Central memory CD8-positive, alpha-beta T cell (primary cell): ENCODE results near the gene CD22.
A peak's percentile ranks its signal among the peaks of the same experiment; 100 is the strongest.
"Not testable (repeated sequence)": the region's sequence is repeated elsewhere in the genome, so short reads cannot be mapped to it uniquely, and the experiment has no call there.

Experiments used
- ATAC-seq: fragments of 150-1000 bp; cut with Tn5 transposase; replicated peaks from 2 replicates; pipeline ENCODE4 v1.10.0; 2022; ENCODE audit warnings: mild to moderate bottlenecking, moderate FRiP score, moderate number of reproducible peaks; ENCODE audit not compliant: poor library complexity, severe bottlenecking; ENCODE audit errors: extremely low read depth
- DNase-seq, 2 donors: peaks; one replicate each; pipeline ENCODE4 v3.0.0; 2021; ENCODE audit warnings: low spot score in 2 of 2
- H3K27ac Mint-ChIP-seq: one replicate; pipeline ENCODE4 v1.8.0; 2022; ENCODE audit warnings: low read depth, mild to moderate bottlenecking, moderate library complexity, mixed read lengths
- H3K27me3 Mint-ChIP-seq: one replicate; pipeline ENCODE4 v1.8.0; 2022; ENCODE audit warnings: mixed read lengths
- H3K36me3 Mint-ChIP-seq: one replicate; pipeline ENCODE4 v1.8.0; 2022; ENCODE audit warnings: mild to moderate bottlenecking, moderate library complexity, mixed read lengths; ENCODE audit not compliant: insufficient read depth
- H3K4me1 Mint-ChIP-seq: one replicate; pipeline ENCODE4 v1.8.0; 2022; ENCODE audit warnings: mixed read lengths
- H3K4me3 Mint-ChIP-seq: one replicate; pipeline ENCODE4 v1.8.0; 2022; ENCODE audit warnings: mild to moderate bottlenecking, moderate library complexity, mixed read lengths
- H3K9me3 Mint-ChIP-seq: one replicate; pipeline ENCODE4 v1.8.0; 2022; ENCODE audit warnings: mixed read lengths

Gene CD22

DNA sequence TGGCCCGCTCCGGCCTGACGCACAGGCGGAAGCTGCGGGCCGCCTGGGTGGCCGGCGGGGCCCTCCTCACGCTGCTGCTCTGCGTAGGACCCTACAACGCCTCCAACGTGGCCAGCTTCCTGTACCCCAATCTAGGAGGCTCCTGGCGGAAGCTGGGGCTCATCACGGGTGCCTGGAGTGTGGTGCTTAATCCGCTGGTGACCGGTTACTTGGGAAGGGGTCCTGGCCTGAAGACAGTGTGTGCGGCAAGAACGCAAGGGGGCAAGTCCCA is 23.1 kb downstream of the CD22 start:
- no peak overlapping the region for H3K27ac Mint-ChIP-seq
- no peaks in the 10 kb centered on the region for H3K9me3 Mint-ChIP-seq
- H3K36me3 Mint-ChIP-seq: peaks cover 2% of the 10 kb centered on the region
- DNase-seq: no peak
- H3K4me3 Mint-ChIP-seq: no peak overlapping the region
- peaks cover 17% of the 10 kb centered on the region for H3K4me1 Mint-ChIP-seq
- no peak for ATAC-seq
- H3K27me3 Mint-ChIP-seq: peaks cover 12% of the 10 kb centered on the region

DNA sequence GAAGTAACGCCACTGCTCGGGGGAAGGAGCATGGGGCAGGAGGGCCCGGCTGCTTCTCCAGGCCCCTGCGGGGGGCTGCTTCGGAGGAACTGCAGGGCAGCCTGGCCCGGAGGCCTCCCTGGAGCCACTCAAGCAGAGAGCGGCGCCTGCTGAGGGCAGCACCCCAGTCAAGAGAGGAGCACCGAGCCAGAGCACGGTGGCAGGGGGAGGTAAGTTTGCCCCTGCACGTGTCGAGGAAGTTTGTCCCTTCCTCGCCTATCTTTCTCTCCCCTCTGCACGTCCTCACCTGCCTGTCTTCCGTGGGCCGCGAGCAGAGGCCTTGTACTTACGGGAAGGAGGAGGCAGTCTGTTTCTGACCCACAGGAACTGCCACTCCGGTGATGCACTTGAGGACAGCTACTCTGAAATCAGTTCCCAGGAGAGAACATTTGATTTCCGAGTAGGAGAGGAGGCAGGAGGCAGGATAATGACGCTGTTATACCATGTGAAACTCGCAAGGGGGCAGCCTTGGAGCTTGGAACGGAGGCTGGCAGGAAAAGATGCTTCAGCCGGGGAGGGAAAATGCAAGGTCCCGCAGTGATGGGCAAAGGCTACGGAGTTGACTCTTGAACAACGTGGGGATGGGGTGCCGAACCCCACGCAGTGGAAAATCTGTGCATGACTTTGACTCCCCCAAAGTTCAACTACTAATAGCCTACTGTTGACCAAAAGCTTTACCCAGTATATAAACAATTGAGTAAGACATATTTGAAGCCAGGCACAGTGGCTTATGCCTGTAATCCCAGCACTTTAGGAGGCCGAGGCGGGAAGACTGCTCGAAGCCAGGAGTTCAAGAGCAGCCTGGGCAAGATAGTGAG is 23.7 kb downstream of the CD22 start:
- DNase-seq: peak; percentile 53 to 55
- ATAC-seq: peak; percentile 49
- peaks cover 11% of the 10 kb centered on the region for H3K4me1 Mint-ChIP-seq
- H3K27me3 Mint-ChIP-seq: peaks cover 9% of the 10 kb centered on the region
- H3K9me3 Mint-ChIP-seq: no peaks in the 10 kb centered on the region
- peaks cover 2% of the 10 kb centered on the region for H3K36me3 Mint-ChIP-seq
- no peak overlapping the region for H3K4me3 Mint-ChIP-seq
- no peak overlapping the region for H3K27ac Mint-ChIP-seq

DNA sequence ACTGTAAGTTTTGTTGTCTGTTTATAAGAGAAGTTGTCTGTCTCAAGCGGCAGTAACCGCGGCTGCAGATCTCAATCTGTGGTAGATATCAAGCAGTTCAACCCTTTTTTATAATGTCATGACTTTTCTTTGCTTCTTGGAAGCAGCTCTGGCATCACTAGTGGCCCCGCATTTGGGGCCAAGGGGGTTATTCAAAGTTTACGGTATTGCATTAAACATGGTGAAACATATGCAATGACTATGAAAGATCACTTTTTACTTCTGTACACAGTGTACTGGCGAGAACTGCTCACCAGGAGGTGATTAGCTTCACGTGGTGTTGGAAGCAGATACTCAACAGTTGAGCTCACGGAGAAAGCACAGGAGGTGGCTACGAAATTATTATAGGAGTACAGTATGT is 24.6 kb downstream of the CD22 start:
- H3K27me3 Mint-ChIP-seq: peaks cover 13% of the 10 kb centered on the region
- peaks cover 2% of the 10 kb centered on the region for H3K36me3 Mint-ChIP-seq
- ATAC-seq (no peak), DNase-seq (no peak)
- no peak overlapping the region for H3K4me3 Mint-ChIP-seq
- no peak overlapping the region for H3K27ac Mint-ChIP-seq
- H3K9me3 Mint-ChIP-seq: no peaks in the 10 kb centered on the region
- peaks cover 13% of the 10 kb centered on the region for H3K4me1 Mint-ChIP-seq

DNA sequence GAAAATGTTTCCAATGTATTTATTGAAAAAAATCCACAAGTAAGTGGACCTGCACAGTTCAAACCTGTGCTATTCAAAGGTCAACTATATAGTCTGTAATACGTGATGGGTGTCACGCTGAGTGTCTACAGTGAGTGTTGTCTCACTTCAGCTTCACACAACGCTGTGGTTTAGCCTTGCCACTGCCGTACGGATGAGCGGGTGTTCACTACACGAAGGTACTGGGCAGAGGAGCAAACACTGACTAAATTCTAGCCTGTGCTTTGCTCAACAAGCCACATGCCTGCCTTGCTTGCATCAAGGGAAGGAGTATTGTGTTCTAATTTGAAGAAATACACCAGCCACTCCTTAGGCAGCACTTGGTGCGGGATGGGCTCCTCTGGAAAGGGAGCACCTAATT is 25.9 kb downstream of the CD22 start:
- no peak for DNase-seq
- H3K4me1 Mint-ChIP-seq: peaks cover 13% of the 10 kb centered on the region
- H3K4me3 Mint-ChIP-seq: no peak overlapping the region
- peaks cover 13% of the 10 kb centered on the region for H3K27me3 Mint-ChIP-seq
- ATAC-seq: peak; percentile 63
- H3K36me3 Mint-ChIP-seq: peaks cover 2% of the 10 kb centered on the region
- H3K9me3 Mint-ChIP-seq: no peaks in the 10 kb centered on the region
- H3K27ac Mint-ChIP-seq: no peak overlapping the region

DNA sequence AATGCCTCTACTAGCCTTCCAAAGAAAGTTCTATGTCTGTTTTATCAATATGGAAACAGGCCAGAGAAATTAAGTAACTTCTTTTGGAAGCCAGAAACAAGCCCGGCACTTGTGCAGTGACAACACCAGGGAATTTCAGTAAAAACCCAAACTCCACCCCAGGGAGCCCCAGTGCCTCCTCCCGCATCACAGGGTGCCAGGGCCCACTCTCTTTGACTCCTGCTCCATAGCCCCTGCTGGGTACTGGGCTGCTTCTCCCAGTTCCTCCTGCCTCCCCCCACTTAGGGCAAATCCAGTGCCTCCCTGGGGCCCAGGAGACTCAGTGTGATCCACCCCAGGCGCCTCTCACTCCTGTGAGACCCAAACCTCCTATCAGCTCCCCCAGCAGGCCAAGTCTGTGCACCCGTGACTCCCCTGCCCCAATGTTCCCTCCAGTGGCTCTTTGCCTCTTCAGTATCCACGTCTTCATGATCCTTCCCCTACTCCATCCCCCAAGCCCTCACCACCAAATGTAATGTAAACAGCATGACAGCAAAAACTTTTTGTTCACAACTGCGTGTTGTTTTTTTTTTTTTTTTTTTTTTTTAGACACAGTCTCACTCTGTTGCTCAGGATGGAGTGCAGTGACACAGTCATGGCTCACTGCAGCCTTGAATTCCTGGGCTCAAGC is 26.9 kb downstream of the CD22 start:
- Mint-ChIP-seq H3K27me3 (peaks cover 14% of the 10 kb centered on the region), H3K36me3 (no peaks in the 10 kb centered on the region), H3K27ac (peak overlapping the region; percentile 82), H3K9me3 (no peaks in the 10 kb centered on the region), H3K4me1 (peaks cover 13% of the 10 kb centered on the region), H3K4me3 (no peak overlapping the region)
- no peak for DNase-seq
- no peak for ATAC-seq

DNA sequence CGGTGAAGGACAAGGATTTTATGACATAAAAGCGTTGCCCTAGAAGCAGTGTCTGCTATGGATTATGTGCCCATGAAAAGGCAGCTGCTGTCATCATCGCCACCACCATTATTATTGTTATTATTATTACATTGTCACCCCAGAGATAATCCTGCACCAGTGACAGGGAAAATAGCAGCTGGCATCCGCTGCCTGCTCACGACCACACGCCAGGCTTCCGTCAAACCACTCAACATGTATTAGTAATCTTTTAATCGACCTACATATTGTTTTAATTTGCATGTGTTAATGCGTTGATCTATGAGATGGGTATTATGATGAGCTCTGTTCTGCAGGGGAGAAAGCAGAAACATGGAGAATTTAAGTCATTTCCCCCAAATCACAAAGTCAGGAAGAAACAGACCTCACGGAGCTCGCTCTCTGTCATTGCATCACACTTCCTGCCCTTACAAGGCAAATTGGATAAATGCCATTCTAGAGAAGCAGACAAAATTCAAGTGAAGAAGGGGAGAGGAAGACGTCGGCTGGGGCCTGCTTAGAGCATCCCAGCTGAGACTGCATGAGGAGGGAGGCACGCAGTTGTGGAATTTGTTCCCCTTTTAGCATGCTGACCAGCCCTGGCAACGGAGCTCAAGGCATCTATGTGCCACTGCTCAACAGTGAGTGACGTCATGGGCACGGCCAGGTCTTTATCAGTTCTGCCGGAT is 29.0 kb downstream of the CD22 start, which contains the start of gene FFAR3:
Gene FFAR3 (plus strand): TSS at position 594 of the 707 bp plus-strand sequence. CDS start 431 bp downstream, outside the sequence.
- H3K4me3 Mint-ChIP-seq: no peak within 1 kb of the TSS
- peaks cover 35% of the 10 kb centered on the region for H3K27me3 Mint-ChIP-seq
- H3K9me3 Mint-ChIP-seq: no peaks in the 10 kb centered on the region
- H3K4me1 Mint-ChIP-seq: peaks cover 14% of the 10 kb centered on the region
- no peak within 1 kb of the TSS for H3K27ac Mint-ChIP-seq
- DNase-seq: no peak
- peaks cover 2% of the 10 kb centered on the region for H3K36me3 Mint-ChIP-seq
- no peak for ATAC-seq

DNA sequence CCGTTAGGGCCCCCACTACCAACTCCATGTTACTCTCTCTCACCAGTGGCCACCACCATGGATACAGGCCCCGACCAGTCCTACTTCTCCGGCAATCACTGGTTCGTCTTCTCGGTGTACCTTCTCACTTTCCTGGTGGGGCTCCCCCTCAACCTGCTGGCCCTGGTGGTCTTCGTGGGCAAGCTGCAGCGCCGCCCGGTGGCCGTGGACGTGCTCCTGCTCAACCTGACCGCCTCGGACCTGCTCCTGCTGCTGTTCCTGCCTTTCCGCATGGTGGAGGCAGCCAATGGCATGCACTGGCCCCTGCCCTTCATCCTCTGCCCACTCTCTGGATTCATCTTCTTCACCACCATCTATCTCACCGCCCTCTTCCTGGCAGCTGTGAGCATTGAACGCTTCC is 29.8 kb downstream of the CD22 start:
- Mint-ChIP-seq H3K4me1 (peaks cover 13% of the 10 kb centered on the region), H3K27me3 (peaks cover 43% of the 10 kb centered on the region)
- H3K4me3 Mint-ChIP-seq, H3K36me3 Mint-ChIP-seq, ATAC-seq, DNase-seq, H3K9me3 Mint-ChIP-seq, H3K27ac Mint-ChIP-seq: not testable (repeated sequence)

DNA sequence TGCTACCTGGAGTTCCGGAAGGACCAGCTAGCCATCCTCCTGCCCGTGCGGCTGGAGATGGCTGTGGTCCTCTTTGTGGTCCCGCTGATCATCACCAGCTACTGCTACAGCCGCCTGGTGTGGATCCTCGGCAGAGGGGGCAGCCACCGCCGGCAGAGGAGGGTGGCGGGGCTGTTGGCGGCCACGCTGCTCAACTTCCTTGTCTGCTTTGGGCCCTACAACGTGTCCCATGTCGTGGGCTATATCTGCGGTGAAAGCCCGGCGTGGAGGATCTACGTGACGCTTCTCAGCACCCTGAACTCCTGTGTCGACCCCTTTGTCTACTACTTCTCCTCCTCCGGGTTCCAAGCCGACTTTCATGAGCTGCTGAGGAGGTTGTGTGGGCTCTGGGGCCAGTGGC is 30.4 kb downstream of the CD22 start:
- peaks cover 13% of the 10 kb centered on the region for H3K4me1 Mint-ChIP-seq
- not testable (repeated sequence) for DNase-seq, H3K9me3 Mint-ChIP-seq, H3K27ac Mint-ChIP-seq, H3K36me3 Mint-ChIP-seq, H3K4me3 Mint-ChIP-seq, ATAC-seq
- H3K27me3 Mint-ChIP-seq: peaks cover 48% of the 10 kb centered on the region

DNA sequence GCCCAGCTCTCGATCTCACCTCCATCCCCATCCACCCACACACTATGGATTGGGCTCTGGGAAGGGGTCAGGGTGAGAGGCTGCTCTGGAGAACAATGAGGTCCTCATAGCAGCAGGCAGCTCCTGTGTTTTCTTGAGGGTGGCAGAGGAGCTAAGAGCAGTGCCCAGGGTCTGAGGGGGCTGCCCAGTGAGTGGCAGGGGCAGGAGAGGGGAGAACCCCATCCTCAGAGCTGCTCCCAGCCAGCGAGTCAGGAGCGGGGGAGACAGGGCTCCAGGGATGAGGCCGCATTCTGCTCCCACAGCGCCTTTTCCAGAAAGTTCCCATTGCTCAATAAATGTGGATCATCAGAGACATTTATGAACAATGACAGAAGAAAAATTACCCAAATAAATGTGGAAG is 31.1 kb downstream of the CD22 start:
- Mint-ChIP-seq H3K27me3 (peaks cover 55% of the 10 kb centered on the region), H3K4me1 (peaks cover 13% of the 10 kb centered on the region)
- not testable (repeated sequence) for ATAC-seq, H3K36me3 Mint-ChIP-seq, H3K9me3 Mint-ChIP-seq, H3K27ac Mint-ChIP-seq, H3K4me3 Mint-ChIP-seq, DNase-seq

DNA sequence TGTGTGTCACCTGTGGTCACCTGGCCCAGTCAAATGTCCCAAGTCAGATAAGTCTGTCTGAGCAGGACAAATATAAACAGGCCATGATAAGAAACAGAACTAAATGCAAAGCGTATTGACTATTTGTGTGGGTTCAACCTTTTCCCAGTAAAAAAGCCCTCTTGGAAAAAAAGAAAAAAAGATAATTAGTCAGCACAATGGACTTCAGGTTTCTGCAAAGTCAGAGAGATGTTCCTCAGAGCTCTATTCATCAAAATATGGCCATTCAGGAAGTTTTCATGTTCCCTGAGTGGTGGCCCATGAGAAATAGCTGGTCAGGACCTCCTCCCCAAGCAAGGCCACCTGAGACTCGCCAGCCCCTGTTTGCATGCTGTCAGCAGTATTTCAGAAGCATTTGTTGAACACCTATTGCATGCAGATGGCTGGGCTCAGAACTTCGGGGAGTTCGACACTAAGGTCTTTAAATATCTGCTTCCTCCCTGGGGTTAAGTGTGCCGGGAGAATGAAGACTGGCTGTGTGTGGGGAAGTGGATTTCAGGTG is 32.0 kb downstream of the CD22 start:
- H3K4me3 Mint-ChIP-seq: no peak overlapping the region
- ATAC-seq (no peak), DNase-seq (no peak)
- peaks cover 2% of the 10 kb centered on the region for H3K36me3 Mint-ChIP-seq
- no peak overlapping the region for H3K27ac Mint-ChIP-seq
- peaks cover 61% of the 10 kb centered on the region for H3K27me3 Mint-ChIP-seq
- peaks cover 13% of the 10 kb centered on the region for H3K4me1 Mint-ChIP-seq
- H3K9me3 Mint-ChIP-seq: no peaks in the 10 kb centered on the region

DNA sequence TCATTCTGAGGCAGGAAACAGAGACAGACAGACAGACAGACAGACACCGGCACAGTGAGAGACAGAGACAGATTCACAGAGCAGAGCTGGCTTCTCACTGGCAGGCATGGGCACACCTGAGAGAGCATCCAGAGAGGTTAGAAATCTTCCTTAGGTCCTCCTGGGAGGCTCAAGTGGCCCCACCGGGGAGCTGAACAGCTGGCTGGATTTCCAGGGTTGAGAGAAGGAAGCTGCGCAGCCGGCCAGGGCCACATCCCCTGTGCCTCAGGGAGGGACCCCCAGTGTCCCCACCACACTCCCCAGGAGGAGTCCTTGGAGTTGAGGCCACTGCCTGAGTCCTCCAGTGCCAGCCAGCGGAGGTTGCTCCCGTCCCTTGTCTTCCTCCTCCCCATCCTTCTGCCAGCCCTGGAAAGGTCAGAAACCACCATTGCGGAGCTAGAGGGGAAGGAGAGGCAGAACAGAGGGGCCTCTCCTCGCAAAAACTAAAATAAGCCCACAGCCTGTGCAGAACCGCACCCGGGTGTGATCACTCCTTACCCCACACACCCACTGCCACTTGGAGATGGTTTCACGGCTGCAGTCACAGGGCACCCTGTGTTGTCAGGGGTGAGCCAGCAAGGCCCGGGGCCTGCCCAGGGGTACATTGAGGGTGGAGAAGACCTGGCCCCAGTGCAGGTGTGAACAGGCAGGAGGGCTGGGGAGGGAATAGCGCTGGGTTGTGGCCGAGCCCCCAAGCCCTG is 33.4 kb downstream of the CD22 start:
- no peak overlapping the region for H3K27ac Mint-ChIP-seq
- H3K4me1 Mint-ChIP-seq: peaks cover 13% of the 10 kb centered on the region
- DNase-seq: no peak
- no peak for ATAC-seq
- H3K9me3 Mint-ChIP-seq: no peaks in the 10 kb centered on the region
- peaks cover 75% of the 10 kb centered on the region for H3K27me3 Mint-ChIP-seq
- H3K36me3 Mint-ChIP-seq: peaks cover 2% of the 10 kb centered on the region
- no peak overlapping the region for H3K4me3 Mint-ChIP-seq

DNA sequence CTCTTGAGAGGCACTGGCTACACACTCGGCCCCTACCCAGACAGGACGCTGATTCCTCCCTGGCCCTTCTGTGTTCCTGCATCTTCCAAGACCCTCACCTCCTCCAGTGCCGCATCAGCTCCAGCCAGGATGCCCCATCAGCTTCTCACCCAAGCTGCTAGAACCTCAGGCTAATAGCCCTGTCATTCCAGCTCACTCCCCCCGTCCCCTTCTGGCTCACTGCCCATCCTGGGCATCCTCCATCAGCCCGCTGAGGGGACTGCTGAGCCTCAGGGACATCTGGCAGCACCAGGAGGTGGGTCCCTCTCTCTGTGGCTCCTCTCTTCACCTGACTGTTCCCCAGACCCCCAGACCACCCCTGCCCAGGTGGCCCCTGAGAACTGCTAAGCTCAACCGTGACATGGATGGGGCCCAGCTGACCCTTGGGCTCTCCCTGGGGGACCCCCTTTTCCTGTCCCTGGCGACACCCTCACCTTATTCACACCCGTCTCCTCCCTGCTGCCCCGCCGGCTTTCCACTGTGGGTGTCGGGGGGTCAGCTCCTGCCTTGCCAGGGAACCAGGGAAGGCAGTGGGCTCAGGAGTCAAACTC is 34.1 kb downstream of the CD22 start:
- Mint-ChIP-seq H3K4me1 (peaks cover 10% of the 10 kb centered on the region), H3K4me3 (no peak overlapping the region), H3K36me3 (peaks cover 2% of the 10 kb centered on the region), H3K27ac (no peak overlapping the region), H3K27me3 (peaks cover 75% of the 10 kb centered on the region), H3K9me3 (no peaks in the 10 kb centered on the region)
- ATAC-seq: no peak
- no peak for DNase-seq
